GM23248 (cell line): ENCODE data around the gene ANGPT4. TPM values are rescaled to one million over a fixed set of nuclear protein-coding genes. Genes with fewer than 3 reads are reported as not detected.

Experiments
- DNase-seq: peaks from one replicate; pipeline ENCODE4 v3.0.0-alpha.2; 2015
- H2AFZ ChIP-seq: fragments of 200-600 bp; sonication (generic); 2 replicates; pipeline ENCODE4 v1.6.1; 2016; ENCODE audit warnings: antibody characterized with exemption
- H3F3A ChIP-seq: fragments of 200-600 bp; sonication (generic); 2 replicates; pipeline ENCODE4 v1.6.1; 2016; ENCODE audit warnings: mild to moderate bottlenecking, antibody characterized with exemption, mixed run types; ENCODE audit not compliant: insufficient read depth
- H3K27ac ChIP-seq: fragments of 200-600 bp; sonication (generic); 2 replicates; pipeline ENCODE4 v1.5.1; 2016; ENCODE audit warnings: mild to moderate bottlenecking
- H3K27me3 ChIP-seq: fragments of 200-600 bp; sonication (generic); replicated peaks from 2 replicates; pipeline ENCODE4 v1.6.1; 2016; ENCODE audit warnings: mild to moderate bottlenecking; ENCODE audit not compliant: insufficient read depth
- H3K36me3 ChIP-seq: fragments of 200-600 bp; sonication (generic); 2 replicates; pipeline ENCODE4 v1.6.1; 2016; ENCODE audit warnings: low read depth, mild to moderate bottlenecking
- H3K4me1 ChIP-seq: fragments of 200-600 bp; sonication (generic); 2 replicates; pipeline ENCODE4 v1.6.1; 2016; ENCODE audit warnings: mild to moderate bottlenecking; ENCODE audit not compliant: insufficient read depth
- H3K4me2 ChIP-seq: fragments of 200-600 bp; sonication (generic); one replicate; pipeline ENCODE4 v1.6.1; 2016; ENCODE audit warnings: mild to moderate bottlenecking; ENCODE audit not compliant: unreplicated experiment
- H3K4me3 ChIP-seq: fragments of 200-600 bp; sonication (generic); 2 replicates; pipeline ENCODE4 v1.5.1; 2016; ENCODE audit warnings: mild to moderate bottlenecking
- H3K79me2 ChIP-seq: fragments of 200-600 bp; sonication (generic); 2 replicates; pipeline ENCODE4 v1.6.1; 2016; ENCODE audit warnings: mild to moderate bottlenecking; ENCODE audit not compliant: insufficient read depth
- H3K9ac ChIP-seq: fragments of 200-600 bp; sonication (generic); 2 replicates; pipeline ENCODE4 v1.6.1; 2016; ENCODE audit warnings: mild to moderate bottlenecking
- H3K9me2 ChIP-seq: fragments of 200-600 bp; sonication (generic); 2 replicates; pipeline ENCODE4 v1.6.1; 2016; ENCODE audit warnings: mixed run types, mild to moderate bottlenecking, moderate library complexity; ENCODE audit not compliant: insufficient read depth
- H3K9me3 ChIP-seq: fragments of 200-600 bp; sonication (generic); one replicate; pipeline ENCODE4 v1.6.1; 2017; ENCODE audit warnings: low read depth
- H4K20me1 ChIP-seq: fragments of 200-600 bp; sonication (generic); 2 replicates; pipeline ENCODE4 v1.6.0; 2016; ENCODE audit not compliant: insufficient read depth
- EZH2 ChIP-seq: fragments of 200-600 bp; sonication (generic); IDR thresholded peaks from 2 replicates; pipeline ENCODE4 v1.6.1; 2018; ENCODE audit warnings: antibody characterized with exemption, mild to moderate bottlenecking; ENCODE audit not compliant: insufficient read depth, poor library complexity, severe bottlenecking
- EZH2phosphoT487 ChIP-seq: fragments of 200-600 bp; sonication (generic); IDR thresholded peaks from 2 replicates; pipeline ENCODE4 v1.6.1; 2018; ENCODE audit warnings: antibody characterized with exemption, moderate library complexity, mild to moderate bottlenecking, low read depth; ENCODE audit not compliant: insufficient read depth
- WGBS, 2 experiments: methylation state at CpG; one replicate each; pipeline ENCODE4 v1.1.6; 2015 to 2017; ENCODE audit warnings: low lambda C conversion rate in 2 of 2, low coverage in 1 of 2; ENCODE audit errors: missing lambda C conversion rate in 2 of 2; 5-methylcytosine and 5-hydroxymethylcytosine counted together
- in situ Hi-C: fragments of 300-500 bp; cut with MboI; formaldehyde crosslinking; loops from 2 replicates; pipeline ENCODE4 v1.15.0; 2020
- polyA plus RNA-seq: library from polyadenylated mRNA; unstranded; fragments of >200 nt; fragmentation: Nextera tagmentation; extraction: Ambion mirVana; gene quantifications from 2 replicates; pipeline ENCODE4 v1.2.1, GENCODE V29; 2016
- total RNA-seq: library from RNA; depleted of rRNA; stranded (reverse); fragments of >200 nt; shearing (Covaris generic); gene quantifications from 2 replicates; pipeline ENCODE4 v1.2.3, GENCODE V29; 2014

ANGPT4 gene
- total and polyA plus RNA-seq, 2 experiments from 2014 or later: not detected

GRCh38 chr20:891706-892080 lies 24.4 kb downstream of the ANGPT4 start:
- H2AFZ ChIP-seq: no peak overlapping the region
- 52 to 67% methylated on average over 4 of the region's 4 CpGs for WGBS, 2 experiments
- no peak overlapping the region for H3K4me3 ChIP-seq
- H3K9me2 ChIP-seq: no peaks in the 10 kb centered on the region
- H3K27ac ChIP-seq: no peak overlapping the region
- no peaks in the 10 kb centered on the region for H3K4me1 ChIP-seq
- TF ChIP-seq EZH2phosphoT487 (no peak), EZH2 (no peak)
- no peak for DNase-seq
- H3K27me3 ChIP-seq: peaks cover 11% of the 10 kb centered on the region; the same call in 1 of the 2 replicates
- H3K79me2 ChIP-seq: no peaks in the 10 kb centered on the region
- H3K9ac ChIP-seq: no peak overlapping the region
- no peaks in the 10 kb centered on the region for H3K9me3 ChIP-seq
- H3F3A ChIP-seq: no peaks in the 10 kb centered on the region
- in situ Hi-C loops: no loop called here
- H4K20me1 ChIP-seq: no peaks in the 10 kb centered on the region
- no peaks in the 10 kb centered on the region for H3K36me3 ChIP-seq
- no peak overlapping the region for H3K4me2 ChIP-seq

- in situ Hi-C loops: no loop called here
Measured at GRCh38 chr20:891058-891705, 25.0 kb downstream of the ANGPT4 start.

GRCh38 chr20:890666-891057 lies 25.5 kb downstream of the ANGPT4 start:
- Histone ChIP-seq H3K4me1 (no peaks in the 10 kb centered on the region), H3K4me3 (no peak overlapping the region), H3K36me3 (no peaks in the 10 kb centered on the region), H3K27ac (no peak overlapping the region), H2AFZ (no peak overlapping the region), H4K20me1 (no peaks in the 10 kb centered on the region), H3K9me3 (no peaks in the 10 kb centered on the region), H3K9me2 (no peaks in the 10 kb centered on the region), H3F3A (no peaks in the 10 kb centered on the region), H3K9ac (no peak overlapping the region), H3K4me2 (no peak overlapping the region), H3K79me2 (no peaks in the 10 kb centered on the region), H3K27me3 (peaks cover 11% of the 10 kb centered on the region; the same call in 1 of the 2 replicates)
- no peak for TF ChIP-seq EZH2phosphoT487
- TF ChIP-seq EZH2: no peak
- WGBS, 2 experiments: 36 to 38% methylated on average over 6 of the region's 6 CpGs
- in situ Hi-C loops: no loop called here
- no peak for DNase-seq

More at GRCh38 chr20:891058-891705, 25.0 kb downstream of the ANGPT4 start:
- no peaks in the 10 kb centered on the region for H3K79me2 ChIP-seq
- no peak overlapping the region for H3K4me3 ChIP-seq
- no peaks in the 10 kb centered on the region for H3K9me3 ChIP-seq
- no peaks in the 10 kb centered on the region for H3K4me1 ChIP-seq
- no peaks in the 10 kb centered on the region for H3K36me3 ChIP-seq
- 67 to 71% methylated on average over 6 of the region's 6 CpGs for WGBS, 2 experiments
- no peak overlapping the region for H3K4me2 ChIP-seq
- no peaks in the 10 kb centered on the region for H3K9me2 ChIP-seq
- H4K20me1 ChIP-seq: no peaks in the 10 kb centered on the region
- H3K9ac ChIP-seq: no peak overlapping the region
- no peaks in the 10 kb centered on the region for H3F3A ChIP-seq
- no peak for DNase-seq
- H3K27ac ChIP-seq: no peak overlapping the region
- peaks cover 8% of the 10 kb centered on the region; the same call in 1 of the 2 replicates for H3K27me3 ChIP-seq
- no peak overlapping the region for H2AFZ ChIP-seq
- TF ChIP-seq EZH2 (no peak), EZH2phosphoT487 (no peak)

- H3K9me3 ChIP-seq: no peaks in the 10 kb centered on the region
- no peak for DNase-seq
- no peaks in the 10 kb centered on the region for H3K79me2 ChIP-seq
- no peak for TF ChIP-seq EZH2phosphoT487
- TF ChIP-seq EZH2: no peak
- no peak overlapping the region for H3K9ac ChIP-seq
- in situ Hi-C loops: no loop called here
- no peak overlapping the region for H2AFZ ChIP-seq
- H3K4me3 ChIP-seq: no peak overlapping the region
- H3K36me3 ChIP-seq: no peaks in the 10 kb centered on the region
- H4K20me1 ChIP-seq: no peaks in the 10 kb centered on the region
- 39 to 45% methylated on average over 8 to 10 of the region's 10 CpGs for WGBS, 2 experiments
- H3K4me2 ChIP-seq: no peak overlapping the region
- H3F3A ChIP-seq: no peaks in the 10 kb centered on the region
- no peak overlapping the region for H3K27ac ChIP-seq
- no peaks in the 10 kb centered on the region for H3K9me2 ChIP-seq
- no peaks in the 10 kb centered on the region for H3K4me1 ChIP-seq
- peaks cover 11% of the 10 kb centered on the region; the same call in 1 of the 2 replicates for H3K27me3 ChIP-seq
Measured at GRCh38 chr20:889932-890463, 26.1 kb downstream of the ANGPT4 start.
